Esophagus muscularis mucosa (tissue), 4 donors: ENCODE measurements around the gene MYOM3. TPM values are rescaled to one million over a fixed set of nuclear protein-coding genes. Genes with fewer than 3 reads are reported as not detected.

Source experiments
- DNase-seq: peaks from one replicate; pipeline ENCODE4 v3.0.0-alpha.2; 2017; ENCODE audit errors: extremely low spot score
- H3K27ac ChIP-seq, 4 donors: fragments of 200-600 bp; sonication (generic); replicated peaks in 1 of 4; 1 replicate in 3 of 4; 2 replicates in 1 of 4; pipeline ENCODE4 v1.5.1; 2016 to 2019; ENCODE audit warnings: mild to moderate bottlenecking in 1 of 4
- H3K27me3 ChIP-seq, 4 donors: fragments of 200-600 bp; sonication (generic); one replicate each; pipeline versions ENCODE4 v1.5.1 to v1.6.0; 2016 to 2019
- H3K36me3 ChIP-seq, 4 donors: fragments of 200-600 bp; sonication (generic); one replicate each; pipeline ENCODE4 v1.5.1; 2016 to 2019
- H3K4me1 ChIP-seq, 4 donors: fragments of 200-600 bp; sonication (generic); one replicate each; pipeline ENCODE4 v1.5.1; 2016 to 2019
- H3K4me3 ChIP-seq, 4 donors: fragments of 200-600 bp; sonication (generic); 1 replicate in 2 of 4; 2 replicates in 2 of 4; pipeline ENCODE4 v1.5.1; 2016 to 2019; ENCODE audit warnings: mild to moderate bottlenecking in 4 of 4, moderate library complexity in 1 of 4
- H3K9me3 ChIP-seq, 4 donors: fragments of 200-600 bp; sonication (generic); 1 replicate in 3 of 4; 2 replicates in 1 of 4; pipeline ENCODE4 v1.5.1; 2016 to 2019
- EP300 ChIP-seq: sonication (generic); formaldehyde crosslinking; IDR thresholded peaks from one replicate; pipeline ENCODE4 v1.6.1; 2017; ENCODE audit warnings: antibody characterized with exemption
- POLR2A ChIP-seq: fragments of 450-650 bp; IDR thresholded peaks from one replicate; pipeline ENCODE4 v1.6.1; 2017; ENCODE audit warnings: antibody characterized with exemption, moderate library complexity, mild to moderate bottlenecking, low read depth
- POLR2AphosphoS5 ChIP-seq, 2 donors: sonication (generic); formaldehyde crosslinking; IDR thresholded peaks; one replicate each; pipeline ENCODE4 v1.6.1; 2017; ENCODE audit warnings: antibody characterized with exemption in 2 of 2
- WGBS: methylation state at CpG from one replicate; pipeline ENCODE4 v1.1.5; 2018; 5-methylcytosine and 5-hydroxymethylcytosine counted together
- intact Hi-C: fragments of 100-400 bp; cut with DNase I; formaldehyde crosslinking; loops from one replicate; pipeline ENCODE4 v1.15.1; 2023
- total RNA-seq, 4 donors: library from RNA; depleted of rRNA; stranded (reverse); fragments of >200 nt; gene quantifications; one replicate each; pipeline versions ENCODE4 v1.1.0 to v1.2.1, GENCODE V29; 2016
- TF ChIP-seq, protein P1 (sequence below), 3 experiments: fragments of 200-600 bp in 2 of 3; fragments of 450-650 bp in 1 of 3; sonication (generic) in 2 of 3; IDR thresholded peaks; one replicate each; pipeline ENCODE4 v1.5.1; 2017 to 2019; ENCODE audit warnings: antibody characterized with exemption in 3 of 3, mild to moderate bottlenecking in 2 of 3, moderate library complexity in 1 of 3

MYOM3 gene
- total RNA-seq, 4 donors from 2014 or later: 0.17 to 2.5 (median 1.4) TPM

DNA sequence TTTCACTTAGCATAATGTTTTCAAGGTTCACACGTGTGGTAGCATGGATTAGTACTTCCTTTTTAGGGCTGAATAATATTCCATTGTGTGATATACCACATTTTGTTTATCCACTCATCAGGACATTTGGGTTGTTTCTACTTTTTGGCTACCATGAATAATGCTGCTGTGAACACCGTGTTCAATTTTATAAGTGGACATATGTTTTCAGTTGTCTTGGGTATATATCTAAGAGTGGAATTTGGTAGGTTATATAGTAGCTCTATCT, 27.2 kb upstream of the MYOM3 start:
- WGBS: 74% methylated on average over 2 of the region's 2 CpGs
- peaks cover 0 to 24% (median 0%) of the 10 kb centered on the region in 4 donors for H3K27me3 ChIP-seq
- no peak for DNase-seq
- no peaks in the 10 kb centered on the region for H3K9me3 ChIP-seq
- no peak overlapping the region for H3K4me3 ChIP-seq
- no peaks in the 10 kb centered on the region for H3K36me3 ChIP-seq
- TF ChIP-seq, protein P1, sequence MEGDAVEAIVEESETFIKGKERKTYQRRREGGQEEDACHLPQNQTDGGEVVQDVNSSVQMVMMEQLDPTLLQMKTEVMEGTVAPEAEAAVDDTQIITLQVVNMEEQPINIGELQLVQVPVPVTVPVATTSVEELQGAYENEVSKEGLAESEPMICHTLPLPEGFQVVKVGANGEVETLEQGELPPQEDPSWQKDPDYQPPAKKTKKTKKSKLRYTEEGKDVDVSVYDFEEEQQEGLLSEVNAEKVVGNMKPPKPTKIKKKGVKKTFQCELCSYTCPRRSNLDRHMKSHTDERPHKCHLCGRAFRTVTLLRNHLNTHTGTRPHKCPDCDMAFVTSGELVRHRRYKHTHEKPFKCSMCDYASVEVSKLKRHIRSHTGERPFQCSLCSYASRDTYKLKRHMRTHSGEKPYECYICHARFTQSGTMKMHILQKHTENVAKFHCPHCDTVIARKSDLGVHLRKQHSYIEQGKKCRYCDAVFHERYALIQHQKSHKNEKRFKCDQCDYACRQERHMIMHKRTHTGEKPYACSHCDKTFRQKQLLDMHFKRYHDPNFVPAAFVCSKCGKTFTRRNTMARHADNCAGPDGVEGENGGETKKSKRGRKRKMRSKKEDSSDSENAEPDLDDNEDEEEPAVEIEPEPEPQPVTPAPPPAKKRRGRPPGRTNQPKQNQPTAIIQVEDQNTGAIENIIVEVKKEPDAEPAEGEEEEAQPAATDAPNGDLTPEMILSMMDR (IDR thresholded peaks at IDR 0.05): no peak
- TF ChIP-seq EP300 (no peak), POLR2AphosphoS5 (IDR thresholded peaks at IDR 0.05) (no peak), POLR2A (no peak)
- intact Hi-C loops: no loop called here
- no peak overlapping the region for H3K27ac ChIP-seq
- peaks cover 0 to 5% (median 0%) of the 10 kb centered on the region in 4 donors for H3K4me1 ChIP-seq

DNA sequence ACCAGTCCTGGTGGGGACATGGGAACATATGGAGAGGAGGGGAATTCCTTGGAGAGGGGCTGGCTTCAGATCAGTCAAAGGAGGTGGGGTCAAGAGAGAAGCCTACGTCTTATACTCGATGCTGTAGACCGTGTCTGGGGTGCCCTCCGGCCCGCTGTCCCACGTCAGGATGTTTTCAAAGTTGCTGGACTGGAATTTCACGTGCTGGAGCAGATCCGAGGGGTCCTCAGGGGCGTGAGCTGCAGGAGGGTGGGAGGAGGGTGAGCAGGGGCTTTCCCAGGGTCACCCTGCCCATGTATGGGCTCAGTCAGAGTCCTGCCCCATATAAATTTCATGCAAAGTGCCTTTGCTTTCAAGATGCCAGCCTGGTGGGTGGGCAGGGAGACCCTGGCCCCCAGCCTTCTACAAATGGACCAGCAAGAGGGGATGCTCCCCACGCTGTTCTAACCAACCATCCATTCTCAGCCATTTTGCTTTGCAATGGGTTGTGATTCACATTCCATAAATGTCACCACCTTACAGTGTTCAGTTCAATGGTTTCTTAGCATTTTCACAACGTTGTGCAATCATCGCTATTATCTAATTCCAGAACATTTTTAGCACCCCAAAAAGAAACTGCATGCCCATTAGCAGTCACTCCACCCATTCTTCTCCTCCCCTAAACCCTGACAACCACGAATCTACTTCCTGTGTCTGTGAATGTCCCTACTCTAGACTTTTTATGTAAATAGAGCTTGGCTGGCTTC, 26.7 kb upstream of the MYOM3 start:
- Histone ChIP-seq H3K27me3 (peaks cover 0 to 24% (median 0%) of the 10 kb centered on the region in 4 donors), H3K4me1 (peaks cover 0 to 5% (median 0%) of the 10 kb centered on the region in 4 donors), H3K27ac (no peak overlapping the region), H3K9me3 (no peaks in the 10 kb centered on the region), H3K4me3 (no peak overlapping the region), H3K36me3 (no peaks in the 10 kb centered on the region)
- TF ChIP-seq POLR2AphosphoS5 (IDR thresholded peaks at IDR 0.05): no peak
- intact Hi-C loops: no loop called here
- no peak for DNase-seq
- WGBS: 63% methylated on average over 9 of the region's 13 CpGs

DNA sequence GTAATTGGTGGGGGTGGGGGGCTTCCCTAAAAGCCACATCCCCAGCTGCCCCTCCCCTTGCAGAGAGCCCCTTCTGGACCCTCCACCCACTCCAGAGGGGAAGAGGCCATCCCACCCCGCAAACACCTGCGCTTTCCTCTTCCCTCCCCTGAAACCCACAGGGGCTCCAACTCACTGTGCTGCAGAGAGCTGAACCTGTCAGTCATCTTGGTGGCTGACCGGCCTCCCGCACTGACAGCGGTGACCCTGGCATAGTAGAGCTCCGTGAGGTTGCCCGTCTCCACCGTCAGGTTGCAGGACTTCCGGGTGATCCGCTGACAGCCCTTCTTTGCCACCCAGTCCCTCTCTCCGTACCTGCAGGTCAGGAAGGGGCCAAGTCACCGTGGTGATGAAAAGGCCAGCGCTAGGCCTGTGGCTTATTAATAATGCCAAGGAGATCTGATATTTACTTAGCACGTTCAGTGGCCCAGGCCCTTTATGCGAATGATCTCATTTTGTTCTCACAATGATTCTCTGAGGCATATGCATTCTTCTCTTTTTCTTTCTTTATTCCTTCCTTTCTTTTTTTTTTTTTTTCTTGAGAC, 25.1 kb upstream of the MYOM3 start:
- 86% methylated on average over 15 of the region's 15 CpGs for WGBS
- no peaks in the 10 kb centered on the region for H3K4me1 ChIP-seq
- no peak for DNase-seq
- intact Hi-C loops: no loop called here
- peaks cover 0 to 22% (median 0%) of the 10 kb centered on the region in 4 donors for H3K27me3 ChIP-seq
- TF ChIP-seq, protein P1 (IDR thresholded peaks at IDR 0.05): no peak
- TF ChIP-seq EP300 (no peak), POLR2A (no peak), POLR2AphosphoS5 (IDR thresholded peaks at IDR 0.05) (no peak)
- no peak overlapping the region for H3K27ac ChIP-seq
- no peaks in the 10 kb centered on the region for H3K9me3 ChIP-seq
- H3K4me3 ChIP-seq: no peak overlapping the region
- H3K36me3 ChIP-seq: no peaks in the 10 kb centered on the region

- peaks cover 0 to 15% (median 7%) of the 10 kb centered on the region in 4 donors for H3K9me3 ChIP-seq
- no peak for DNase-seq
- intact Hi-C loops: no loop called here
- 79% methylated on average over 2 of the region's 3 CpGs for WGBS
- peaks cover 0 to 4% (median 0%) of the 10 kb centered on the region in 4 donors for H3K27me3 ChIP-seq
- H3K36me3 ChIP-seq: no peaks in the 10 kb centered on the region
- H3K4me3 ChIP-seq: no peak overlapping the region
- H3K27ac ChIP-seq: no peak overlapping the region
- TF ChIP-seq POLR2AphosphoS5 (IDR thresholded peaks at IDR 0.05): no peak
- TF ChIP-seq, protein P1 (IDR thresholded peaks at IDR 0.05): no peak
- no peak for TF ChIP-seq EP300
- no peaks in the 10 kb centered on the region for H3K4me1 ChIP-seq
Observed at GRCh38 chr1:24134376-24134775, 22.4 kb upstream of the MYOM3 start.

DNA sequence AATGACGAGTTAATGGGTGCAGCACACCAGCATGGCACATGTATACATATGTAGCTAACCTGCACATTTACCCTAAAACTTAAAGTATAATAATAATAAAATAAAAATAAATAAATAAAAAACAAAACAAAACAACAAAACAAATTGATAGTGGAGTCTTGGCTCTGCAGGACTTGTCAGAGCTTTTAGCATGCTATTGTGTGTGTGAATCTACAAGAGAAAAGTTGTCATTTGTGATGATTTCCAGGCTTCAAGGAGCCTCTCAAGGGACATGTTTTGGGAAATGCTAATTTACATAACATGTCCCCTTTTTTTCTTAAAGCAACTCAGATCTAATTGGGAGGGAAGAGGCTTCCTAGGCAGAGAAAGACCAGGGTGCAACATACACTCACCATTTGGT, 21.9 kb upstream of the MYOM3 start:
- no peak for DNase-seq
- Histone ChIP-seq H3K27me3 (peaks cover 0 to 4% (median 0%) of the 10 kb centered on the region in 4 donors), H3K9me3 (peaks cover 0 to 16% (median 7%) of the 10 kb centered on the region in 4 donors), H3K4me3 (no peak overlapping the region), H3K27ac (no peak overlapping the region), H3K36me3 (no peaks in the 10 kb centered on the region), H3K4me1 (no peaks in the 10 kb centered on the region)
- no peak for TF ChIP-seq EP300
- TF ChIP-seq, protein P1 (IDR thresholded peaks at IDR 0.05): no peak
- TF ChIP-seq POLR2AphosphoS5 (IDR thresholded peaks at IDR 0.05): no peak
- TF ChIP-seq POLR2A: no peak
- WGBS: 74% methylated on average over 1 of the region's 1 CpG
- intact Hi-C loops: no loop called here
